ENCODE data around the gene SUMF1.

- TF ChIP-seq CTCF (IDR thresholded peaks at IDR 0.05; ENCODE audit: low read depth, low read length, missing input control), result no peak
- no peak for TF ChIP-seq SP1 (IDR thresholded peaks at IDR 0.05)
- TF ChIP-seq, protein P1, sequence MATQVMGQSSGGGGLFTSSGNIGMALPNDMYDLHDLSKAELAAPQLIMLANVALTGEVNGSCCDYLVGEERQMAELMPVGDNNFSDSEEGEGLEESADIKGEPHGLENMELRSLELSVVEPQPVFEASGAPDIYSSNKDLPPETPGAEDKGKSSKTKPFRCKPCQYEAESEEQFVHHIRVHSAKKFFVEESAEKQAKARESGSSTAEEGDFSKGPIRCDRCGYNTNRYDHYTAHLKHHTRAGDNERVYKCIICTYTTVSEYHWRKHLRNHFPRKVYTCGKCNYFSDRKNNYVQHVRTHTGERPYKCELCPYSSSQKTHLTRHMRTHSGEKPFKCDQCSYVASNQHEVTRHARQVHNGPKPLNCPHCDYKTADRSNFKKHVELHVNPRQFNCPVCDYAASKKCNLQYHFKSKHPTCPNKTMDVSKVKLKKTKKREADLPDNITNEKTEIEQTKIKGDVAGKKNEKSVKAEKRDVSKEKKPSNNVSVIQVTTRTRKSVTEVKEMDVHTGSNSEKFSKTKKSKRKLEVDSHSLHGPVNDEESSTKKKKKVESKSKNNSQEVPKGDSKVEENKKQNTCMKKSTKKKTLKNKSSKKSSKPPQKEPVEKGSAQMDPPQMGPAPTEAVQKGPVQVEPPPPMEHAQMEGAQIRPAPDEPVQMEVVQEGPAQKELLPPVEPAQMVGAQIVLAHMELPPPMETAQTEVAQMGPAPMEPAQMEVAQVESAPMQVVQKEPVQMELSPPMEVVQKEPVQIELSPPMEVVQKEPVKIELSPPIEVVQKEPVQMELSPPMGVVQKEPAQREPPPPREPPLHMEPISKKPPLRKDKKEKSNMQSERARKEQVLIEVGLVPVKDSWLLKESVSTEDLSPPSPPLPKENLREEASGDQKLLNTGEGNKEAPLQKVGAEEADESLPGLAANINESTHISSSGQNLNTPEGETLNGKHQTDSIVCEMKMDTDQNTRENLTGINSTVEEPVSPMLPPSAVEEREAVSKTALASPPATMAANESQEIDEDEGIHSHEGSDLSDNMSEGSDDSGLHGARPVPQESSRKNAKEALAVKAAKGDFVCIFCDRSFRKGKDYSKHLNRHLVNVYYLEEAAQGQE (IDR thresholded peaks at IDR 0.05), result no peak
- no peak for TF ChIP-seq ZBTB33 (IDR thresholded peaks at IDR 0.05)
- TF ChIP-seq, protein P2, sequence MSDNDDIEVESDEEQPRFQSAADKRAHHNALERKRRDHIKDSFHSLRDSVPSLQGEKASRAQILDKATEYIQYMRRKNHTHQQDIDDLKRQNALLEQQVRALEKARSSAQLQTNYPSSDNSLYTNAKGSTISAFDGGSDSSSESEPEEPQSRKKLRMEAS (IDR thresholded peaks at IDR 0.05), result no peak
- TF ChIP-seq YY1 (IDR thresholded peaks at IDR 0.05), result no peak
- TF ChIP-seq TAF1 (conservative IDR thresholded peaks at IDR 0.05), result no peak
- TF ChIP-seq RAD21 (IDR thresholded peaks at IDR 0.05), result no peak
- no peak for TF ChIP-seq RXRA (IDR thresholded peaks at IDR 0.05)
- no peak for TF ChIP-seq HNF4A (conservative IDR thresholded peaks at IDR 0.05)
- no peak for TF ChIP-seq FOXA1 (IDR thresholded peaks at IDR 0.05)
These were observed 27.1 kb upstream of the SUMF1 start for GRCh38 chr3:4493941-4494894.
